GM21786 (cell line): ENCODE results near the gene OR9K2.
"Not testable (repeated sequence)": the region's sequence is repeated elsewhere in the genome, so short reads cannot be mapped to it uniquely, and the experiment has no call there.

Experiments
- ATAC-seq: cut with Tn5 transposase; IDR thresholded peaks from one replicate; pipeline ENCODE4 v1.9.1; 2021; ENCODE audit not compliant: unreplicated experiment

The OR9K2 gene, protein sequence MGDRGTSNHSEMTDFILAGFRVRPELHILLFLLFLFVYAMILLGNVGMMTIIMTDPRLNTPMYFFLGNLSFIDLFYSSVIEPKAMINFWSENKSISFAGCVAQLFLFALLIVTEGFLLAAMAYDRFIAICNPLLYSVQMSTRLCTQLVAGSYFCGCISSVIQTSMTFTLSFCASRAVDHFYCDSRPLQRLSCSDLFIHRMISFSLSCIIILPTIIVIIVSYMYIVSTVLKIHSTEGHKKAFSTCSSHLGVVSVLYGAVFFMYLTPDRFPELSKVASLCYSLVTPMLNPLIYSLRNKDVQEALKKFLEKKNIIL

DNA sequence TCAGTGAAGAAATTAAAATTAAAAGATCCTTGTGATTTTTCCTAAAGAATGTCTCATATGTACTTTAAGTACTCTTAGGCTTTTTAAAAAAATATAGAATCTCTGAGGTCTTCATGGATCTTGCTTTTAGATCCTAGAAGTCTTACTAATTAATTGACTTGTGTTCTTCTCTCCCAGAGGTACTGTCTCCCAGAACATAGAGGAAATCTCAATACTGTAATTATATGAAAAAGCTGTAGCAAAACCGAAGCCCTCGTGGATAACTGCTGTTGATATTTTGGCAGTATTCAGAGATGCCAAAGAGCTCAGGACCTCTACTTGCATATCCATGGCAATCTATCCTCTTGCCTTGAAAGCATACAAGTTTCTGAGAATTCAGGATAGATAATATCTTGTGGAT lies at the start of gene OR9K2:
OR9K2 (plus strand) TSS at position 301 of the 400 bp plus-strand sequence. CDS start 3,429 bp downstream, outside the sequence.
- no peak for ATAC-seq

DNA sequence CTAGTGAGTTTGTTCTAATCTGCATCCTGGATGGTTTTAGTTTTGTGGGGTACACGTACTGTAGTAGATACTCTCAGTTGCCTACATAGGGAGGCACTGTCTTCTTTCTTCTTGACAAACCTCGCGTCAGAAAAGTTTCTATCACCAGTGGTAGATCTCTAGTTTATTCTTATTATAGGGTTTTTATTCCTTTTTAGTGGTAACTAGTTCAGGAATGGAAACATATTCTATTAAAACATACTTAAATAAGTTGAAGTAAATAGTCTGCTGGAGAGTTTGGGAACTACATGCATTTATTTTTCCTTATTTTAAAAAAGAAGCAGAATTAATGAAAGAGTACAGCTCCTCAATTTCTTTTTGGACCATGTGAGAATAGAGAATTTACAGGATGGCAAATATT lies 33.6 kb upstream of the OR9K2 start:
- no peak for ATAC-seq

DNA sequence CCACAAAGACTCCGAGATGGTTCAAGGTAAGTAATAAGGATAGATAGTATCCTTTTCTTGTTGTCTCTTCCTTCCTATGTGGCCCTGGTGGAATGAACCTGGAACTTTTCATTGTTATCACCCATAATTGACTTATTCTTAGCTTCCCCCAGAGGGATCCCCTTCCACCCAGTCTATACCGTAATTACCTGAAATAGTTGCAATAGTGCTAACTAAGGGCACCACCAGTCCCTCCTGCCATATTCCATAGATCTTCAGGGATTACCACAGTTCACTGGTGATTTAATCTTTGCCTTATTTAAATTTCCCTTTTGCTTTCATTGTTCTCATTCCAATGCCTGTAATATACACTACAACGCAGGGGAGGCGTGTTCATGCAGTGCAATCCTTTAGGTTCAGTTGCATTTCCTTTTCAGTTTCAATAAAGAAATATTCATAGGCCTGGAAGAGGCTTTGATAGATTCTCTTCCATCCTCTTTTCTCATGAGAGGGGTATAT lies 13.8 kb upstream of the OR9K2 start:
- no peak for ATAC-seq

DNA sequence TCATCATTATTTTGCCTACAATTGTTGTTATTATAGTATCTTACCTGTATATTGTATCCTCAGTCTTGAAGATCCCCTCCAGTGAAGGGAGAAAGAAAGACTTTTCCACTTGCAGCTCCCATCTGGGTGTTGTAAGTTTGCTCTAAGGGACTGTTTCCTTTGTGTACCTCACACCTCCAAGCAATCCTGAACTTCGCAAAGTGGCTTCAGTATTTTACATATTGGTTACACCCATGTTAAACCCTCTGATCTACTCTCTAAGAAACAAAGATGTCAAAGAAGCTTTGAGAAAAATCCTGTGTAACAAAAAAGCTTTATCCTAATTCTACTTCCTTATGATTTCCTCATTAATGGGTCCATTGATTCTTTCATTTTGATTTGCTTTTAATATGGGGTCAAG lies 10.1 kb upstream of the OR9K2 start:
- no peak for ATAC-seq

DNA sequence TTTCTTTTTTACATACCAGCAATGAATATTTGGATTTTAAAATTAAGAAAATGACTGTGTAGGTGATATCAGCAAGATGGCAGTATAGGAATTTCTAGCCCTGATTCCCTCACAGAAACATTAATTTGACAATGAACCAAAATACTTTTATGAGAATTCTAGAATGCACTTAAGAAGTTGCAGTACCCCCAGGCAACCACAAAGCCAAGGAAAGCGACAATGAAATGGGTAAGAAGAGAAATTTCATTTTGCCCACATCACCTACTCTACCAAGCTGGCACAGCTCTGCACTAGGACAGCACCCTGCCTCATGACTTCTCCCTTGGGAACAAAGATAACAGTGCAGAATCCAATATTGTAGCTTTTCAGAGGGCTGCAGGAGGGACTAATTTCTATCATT lies 6.6 kb downstream of the OR9K2 start:
- no peak for ATAC-seq

DNA sequence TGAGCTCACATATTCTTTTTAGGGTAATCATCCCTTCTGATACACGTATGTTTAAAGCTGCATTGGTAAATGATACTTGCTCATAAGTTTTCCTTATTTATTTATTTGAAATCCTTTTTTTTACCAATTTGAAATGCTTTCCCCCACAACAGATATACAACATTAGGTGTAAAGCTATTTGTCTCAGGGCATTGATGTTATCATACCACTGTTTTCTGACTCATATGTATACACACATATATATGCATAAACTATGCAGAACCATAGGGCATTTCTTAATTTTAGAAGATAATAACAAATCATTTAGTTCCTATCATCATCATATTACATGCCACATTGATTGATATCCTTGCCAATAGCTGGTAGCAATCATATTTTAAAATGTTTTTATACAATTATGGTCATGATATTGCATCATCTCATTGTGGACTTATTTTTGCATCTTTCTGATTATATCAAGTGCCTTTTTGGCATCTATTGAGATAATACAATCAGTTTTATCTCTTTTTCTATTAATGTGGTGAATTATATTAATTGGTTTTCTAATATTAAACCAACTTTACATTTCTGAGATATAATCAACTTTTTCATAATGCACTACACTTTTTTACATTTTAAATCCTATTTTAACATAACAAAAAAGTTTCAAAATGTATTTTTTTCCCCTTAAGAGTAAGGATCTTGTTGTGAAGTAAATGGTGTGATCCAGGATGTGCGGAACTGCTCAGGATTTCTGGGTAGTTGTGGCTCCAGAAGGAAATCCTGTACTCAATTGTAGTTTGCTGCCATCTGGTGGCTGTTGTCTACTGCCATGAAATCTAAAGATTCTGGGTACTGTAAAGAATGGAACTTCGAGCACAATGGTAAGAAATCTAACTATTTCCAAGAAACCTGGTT lies 16.7 kb downstream of the OR9K2 start:
- no peak for ATAC-seq

DNA sequence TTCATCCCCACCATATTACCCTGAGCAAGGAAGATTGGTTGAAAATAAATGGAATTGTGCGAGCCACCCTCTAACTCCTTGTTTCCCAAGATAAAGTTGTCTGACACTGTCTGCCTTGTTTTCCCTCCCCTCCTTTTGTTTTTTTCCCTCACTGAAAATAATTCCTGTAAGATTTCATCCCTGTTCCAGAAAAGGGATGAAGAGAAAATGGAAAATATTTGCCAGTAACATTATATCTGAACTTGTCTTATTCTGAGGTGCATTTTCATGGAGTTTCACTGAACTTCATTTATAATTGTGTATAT lies 17.3 kb downstream of the OR9K2 start:
- no peak for ATAC-seq

DNA sequence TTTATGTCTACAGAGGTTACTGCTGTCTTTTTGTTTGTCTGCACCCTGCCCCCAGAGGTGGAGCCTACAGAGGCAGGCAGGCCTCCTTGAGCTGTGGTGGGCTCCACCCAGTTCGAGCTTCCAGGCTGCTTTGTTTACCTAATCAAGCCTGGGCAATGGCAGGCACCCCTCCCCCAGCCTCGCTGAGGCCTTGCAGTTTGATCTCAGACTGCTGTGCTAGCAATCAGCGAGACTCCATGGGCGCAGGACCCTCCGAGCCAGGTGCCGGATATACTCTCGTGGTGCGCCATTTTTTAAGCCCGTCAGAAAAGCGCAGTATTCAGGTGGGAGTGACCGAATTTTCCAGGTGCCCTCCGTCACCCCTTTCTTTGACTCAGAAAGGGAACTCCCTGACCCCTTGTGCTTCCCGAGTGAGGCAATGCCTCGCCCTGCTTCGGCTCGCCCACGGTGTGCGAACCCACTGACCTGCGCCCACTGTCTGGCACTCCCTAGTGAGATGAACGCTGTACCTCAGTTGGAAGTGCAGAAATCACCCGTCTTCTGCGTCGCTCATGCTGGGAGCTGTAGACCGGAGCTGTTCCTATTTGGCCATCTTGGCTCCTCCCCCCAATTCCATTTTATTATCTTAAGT lies 40.9 kb downstream of the OR9K2 start:
- ATAC-seq, result not testable (repeated sequence)

DNA sequence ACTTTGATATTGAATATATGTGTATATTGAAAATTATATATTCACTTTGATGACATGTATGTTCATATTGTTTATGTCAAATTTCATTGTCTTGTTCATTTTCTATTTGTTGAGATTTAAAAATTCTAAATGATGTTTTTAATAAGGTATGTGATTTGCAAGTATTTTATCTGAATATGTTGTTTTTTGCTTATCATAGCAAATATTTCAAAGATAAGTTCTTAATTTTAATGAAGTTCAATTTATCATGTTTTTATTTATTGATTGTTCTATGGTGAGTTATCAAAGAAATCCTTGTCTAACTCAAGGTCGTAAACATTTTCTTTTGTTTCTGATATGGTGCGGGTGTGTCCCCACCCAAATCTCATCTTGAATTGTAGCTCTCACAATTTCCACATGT lies 45.2 kb downstream of the OR9K2 start:
- no peak for ATAC-seq

DNA sequence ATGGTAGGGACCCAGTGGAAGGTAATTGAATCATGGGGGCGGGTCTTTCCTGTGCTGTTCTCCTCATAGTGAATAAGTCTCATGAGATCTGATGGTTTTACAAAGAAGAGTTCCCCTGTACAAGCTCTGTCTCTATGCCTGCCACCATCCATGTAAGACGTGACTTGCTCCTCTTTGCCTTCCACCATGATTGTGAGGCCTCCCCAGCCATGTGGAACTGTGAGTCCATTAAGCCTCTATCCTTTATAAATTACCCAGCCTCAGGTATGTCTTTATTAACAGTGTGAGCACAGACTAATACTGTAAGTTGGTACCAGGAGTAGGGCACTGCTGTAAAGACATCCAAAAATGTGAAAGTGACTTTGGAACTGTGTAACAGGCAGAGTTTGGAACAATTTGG lies 45.6 kb downstream of the OR9K2 start:
- not testable (repeated sequence) for ATAC-seq

DNA sequence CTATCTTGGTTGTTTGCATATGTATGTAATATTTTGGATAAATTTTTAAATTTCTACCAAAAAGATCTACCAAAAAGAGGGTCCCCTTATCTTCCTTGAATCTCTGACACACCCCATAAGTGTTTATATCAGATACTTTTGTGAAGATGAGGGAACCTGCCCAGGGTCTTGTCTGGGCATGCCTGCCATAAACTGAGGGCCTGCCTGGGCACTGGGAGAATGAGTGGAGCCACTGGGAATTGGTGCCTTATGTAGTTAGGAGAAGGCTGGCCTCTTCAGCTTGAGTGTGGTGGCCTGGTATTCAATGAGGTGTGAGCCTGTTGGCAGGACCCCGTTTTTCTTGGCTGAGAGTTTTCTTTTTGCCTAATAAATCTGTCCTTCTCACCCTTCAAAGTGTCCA lies 46.5 kb downstream of the OR9K2 start:
- ATAC-seq, result no peak

DNA sequence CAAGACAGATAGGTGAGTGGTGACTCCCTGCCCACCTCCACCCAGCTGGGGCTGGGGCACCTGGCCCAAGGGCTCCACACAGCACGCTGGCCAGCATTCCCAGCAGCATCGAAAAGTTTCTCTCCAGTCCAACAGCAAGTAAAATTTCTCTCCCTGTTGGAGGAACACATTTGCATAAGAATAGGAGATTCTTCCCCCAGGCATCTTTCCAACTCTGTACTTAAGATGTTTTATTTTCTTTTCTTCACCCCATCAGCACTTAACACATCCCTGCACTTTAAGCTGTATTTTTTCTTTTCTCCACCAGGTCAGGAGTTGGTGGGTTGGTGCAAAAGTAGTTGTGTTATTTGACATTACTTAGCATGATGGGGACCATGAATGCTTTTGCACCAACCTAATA lies 47.2 kb downstream of the OR9K2 start:
- no peak for ATAC-seq
